HG02759 (cell line): ENCODE data around the gene SCN8A.
"Not testable (repeated sequence)": the region's sequence is repeated elsewhere in the genome, so short reads cannot be mapped to it uniquely, and the experiment has no call there.

ENCODE experiments used
- ATAC-seq: cut with Tn5 transposase; IDR thresholded peaks from one replicate; pipeline ENCODE4 v1.9.1; 2021; ENCODE audit warnings: mild to moderate bottlenecking, moderate library complexity; ENCODE audit not compliant: unreplicated experiment

The SCN8A gene

DNA sequence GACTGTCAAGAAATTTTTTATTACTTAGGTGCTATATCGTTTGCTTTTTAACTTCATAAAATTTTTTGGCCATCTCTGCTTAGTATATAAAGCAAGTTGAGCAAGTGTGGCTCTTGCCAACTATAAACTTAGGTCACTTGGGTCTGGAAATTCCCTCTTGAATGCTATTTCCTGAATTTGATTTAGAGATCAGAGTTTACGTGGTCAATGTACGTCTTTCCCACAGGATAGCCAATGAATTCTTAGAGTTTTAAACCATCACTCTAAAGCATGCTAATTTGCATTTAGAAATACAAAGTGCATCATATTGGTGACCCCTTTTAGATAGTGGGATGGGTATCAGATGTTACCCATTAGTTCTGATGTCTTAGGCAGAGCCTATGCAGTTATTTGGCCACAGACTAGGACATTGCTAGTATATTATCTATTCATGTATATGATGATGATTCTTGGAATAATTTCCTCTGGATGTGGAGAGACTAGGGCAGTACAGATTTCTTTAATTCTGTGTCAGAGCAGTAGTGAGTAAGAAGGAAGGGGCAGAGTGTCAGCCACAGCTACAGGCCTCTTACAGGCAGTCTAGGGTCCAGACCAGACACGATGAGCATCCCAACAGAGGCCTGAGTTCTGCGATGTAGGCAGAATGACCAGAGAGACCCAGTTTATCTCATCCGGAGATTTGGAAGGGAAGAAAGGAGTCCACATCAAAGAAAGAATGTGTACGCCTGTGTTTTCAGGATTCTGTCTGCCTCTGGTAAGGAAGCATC lies 30.3 kb downstream of the SCN8A start:
- no peak for ATAC-seq

- no peak for ATAC-seq
Measured at GRCh38 chr12:51622564-51622963, 31.5 kb downstream of the SCN8A start.

GRCh38 chr12:51625370-51625769 lies 34.3 kb downstream of the SCN8A start:
- ATAC-seq = no peak

GRCh38 chr12:51626115-51626514 lies 35.1 kb downstream of the SCN8A start:
- no peak for ATAC-seq

GRCh38 chr12:51626629-51627028 lies 35.6 kb downstream of the SCN8A start:
- no peak for ATAC-seq

DNA sequence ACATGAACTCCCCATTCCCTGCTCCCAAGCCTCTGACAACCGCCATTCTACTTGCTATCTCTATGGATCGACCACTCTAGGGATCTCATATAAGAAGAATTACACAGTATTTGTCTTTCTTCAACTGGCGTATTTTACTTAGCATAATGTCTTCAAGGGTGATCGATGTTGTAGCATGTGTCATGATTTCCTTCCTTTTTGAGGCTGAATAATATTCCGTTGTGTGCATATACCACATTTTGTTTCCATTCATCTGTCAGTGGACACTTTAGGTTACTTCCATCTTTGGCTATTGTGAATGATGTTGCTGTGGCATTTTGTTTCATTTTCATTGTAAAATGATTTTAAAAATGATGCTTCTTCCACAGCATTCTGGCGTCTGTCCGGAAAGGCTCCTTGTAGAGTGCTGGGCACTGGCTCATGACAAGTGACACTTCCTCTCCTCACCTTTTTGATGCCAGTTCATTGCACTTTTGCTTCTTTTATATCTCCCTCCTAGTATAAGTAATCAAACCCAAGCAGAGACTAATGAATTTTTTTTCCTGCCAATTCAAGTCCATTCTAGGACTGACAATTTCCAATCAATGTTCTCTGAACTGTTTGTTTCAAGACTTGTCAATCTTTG lies 39.3 kb downstream of the SCN8A start:
- ATAC-seq = no peak

GRCh38 chr12:51630986-51631385 lies 40.0 kb downstream of the SCN8A start:
- no peak for ATAC-seq

DNA sequence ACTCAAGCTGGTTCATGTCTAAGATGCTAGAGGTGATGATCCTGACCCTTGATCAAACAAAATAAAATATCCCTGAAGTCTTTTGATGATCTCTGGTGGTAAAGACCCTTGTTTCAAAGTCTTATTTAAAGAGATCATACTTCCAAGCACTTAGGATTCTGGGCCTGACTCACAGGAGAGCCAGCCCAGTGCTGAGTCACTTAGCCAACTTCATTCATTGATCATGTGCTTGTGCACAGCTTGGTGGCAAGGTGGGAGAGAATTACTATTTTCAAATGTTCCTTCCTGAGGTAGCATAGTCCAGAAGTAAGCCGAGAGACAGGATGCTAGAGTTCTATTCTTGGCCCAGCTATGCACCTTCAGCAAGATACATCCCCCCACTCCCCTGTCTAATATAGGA lies 40.6 kb downstream of the SCN8A start:
- no peak for ATAC-seq

- ATAC-seq = no peak
Measured at GRCh38 chr12:51632623-51633022, 41.6 kb downstream of the SCN8A start.

DNA sequence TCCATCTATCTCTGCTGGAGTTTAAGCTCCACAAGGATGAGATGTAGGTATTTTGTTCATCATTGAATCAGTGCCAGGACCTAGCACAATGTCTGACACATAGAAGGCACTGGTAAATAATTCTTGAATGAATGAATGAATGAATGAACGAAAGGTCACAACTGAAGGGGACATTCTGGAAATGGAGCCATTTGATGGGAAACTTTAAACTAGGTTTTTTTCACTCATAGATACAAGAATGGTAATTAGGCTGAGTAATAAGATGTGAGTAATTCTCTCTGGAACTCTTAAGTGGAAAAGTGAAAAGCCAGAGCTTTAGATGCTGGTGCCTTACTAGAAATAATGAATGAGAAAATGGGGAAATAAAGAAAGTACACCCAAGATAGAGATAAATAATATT lies 44.3 kb downstream of the SCN8A start:
- no peak for ATAC-seq

GRCh38 chr12:51636581-51636980 lies 45.5 kb downstream of the SCN8A start:
- no peak for ATAC-seq

GRCh38 chr12:51636986-51637385 lies 46.0 kb downstream of the SCN8A start:
- no peak for ATAC-seq

DNA sequence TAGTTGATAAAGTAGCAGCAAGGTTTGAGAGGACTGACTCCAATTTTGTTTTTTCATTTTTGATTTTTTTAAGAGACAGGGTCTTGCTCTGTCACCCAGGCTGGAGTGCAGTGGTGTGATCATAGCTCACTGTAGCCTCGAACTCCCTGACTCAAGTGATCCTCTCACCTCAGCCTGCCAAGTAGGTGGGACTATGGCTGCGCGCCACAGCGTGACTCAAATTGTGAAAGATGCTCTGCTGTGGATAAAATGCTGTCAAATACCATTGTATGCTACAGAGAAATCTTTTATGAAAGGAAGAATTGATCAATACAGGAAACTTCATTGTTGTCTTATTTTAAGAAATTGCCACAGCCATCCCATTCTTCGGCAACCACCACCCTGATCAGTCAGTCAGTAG lies 48.3 kb downstream of the SCN8A start:
- no peak for ATAC-seq

GRCh38 chr12:51642286-51642685 lies 51.3 kb downstream of the SCN8A start:
- no peak for ATAC-seq

GRCh38 chr12:51643951-51644350 lies 52.9 kb downstream of the SCN8A start:
- no peak for ATAC-seq

DNA sequence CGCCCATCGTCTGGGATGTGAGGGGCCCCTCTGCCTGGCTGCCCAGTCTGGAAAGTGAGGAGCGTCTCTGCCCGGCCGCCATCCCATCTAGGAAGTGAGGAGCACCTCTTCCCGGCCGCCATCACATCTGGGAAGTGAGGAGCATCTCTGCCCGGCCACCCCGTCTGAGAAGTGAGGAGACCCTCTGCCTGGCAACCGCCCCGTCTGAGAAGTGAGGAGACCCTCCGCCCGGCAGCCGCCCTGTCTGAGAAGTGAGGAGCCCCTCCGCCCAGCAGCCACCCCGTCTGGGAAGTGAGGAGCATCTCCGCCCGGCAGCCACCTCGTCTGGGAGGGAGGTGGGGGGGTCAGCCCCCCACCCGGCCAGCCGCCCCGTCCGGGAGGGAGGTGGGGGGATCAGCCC lies 53.7 kb downstream of the SCN8A start:
- ATAC-seq = not testable (repeated sequence)

DNA sequence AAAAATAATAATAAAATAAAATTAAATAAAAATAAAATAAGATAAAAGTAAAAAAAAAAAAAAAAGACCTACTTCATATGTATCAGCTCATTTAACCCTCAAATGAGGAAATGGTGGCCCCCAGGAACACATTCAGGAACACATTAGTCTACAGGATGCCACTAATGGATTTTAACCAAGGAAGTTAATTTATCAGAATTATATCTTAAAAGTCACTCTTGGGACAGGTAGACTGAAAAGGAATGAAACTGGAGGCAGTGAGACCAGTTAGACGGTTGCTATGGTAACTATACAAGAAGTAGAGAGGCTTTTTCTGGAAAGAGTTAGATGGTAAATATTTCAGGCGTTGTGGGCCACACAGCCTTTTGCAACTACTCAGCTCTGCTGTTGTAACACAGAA lies 54.9 kb downstream of the SCN8A start:
- ATAC-seq = no peak

DNA sequence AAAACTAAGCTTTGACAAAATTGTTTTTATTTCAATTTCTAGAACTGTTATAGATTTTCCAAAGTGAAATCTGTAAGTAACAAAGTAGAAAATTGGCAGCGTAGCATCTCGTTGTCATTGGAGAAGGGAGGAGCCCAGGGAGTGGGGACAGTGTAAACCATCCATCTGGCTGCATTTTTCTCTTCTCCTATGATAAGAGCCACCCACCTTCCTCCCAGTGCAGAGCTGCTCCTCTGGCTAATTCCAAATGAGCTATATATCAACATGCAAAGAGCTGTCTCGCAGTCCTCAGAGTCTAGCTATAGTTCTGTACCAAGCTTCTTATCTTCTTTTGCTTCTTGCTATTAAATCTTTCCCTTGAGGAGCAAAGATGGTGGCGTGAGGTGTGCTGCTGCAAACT lies 56.6 kb downstream of the SCN8A start:
- ATAC-seq = no peak

GRCh38 chr12:51653431-51653830 lies 62.4 kb downstream of the SCN8A start:
- no peak for ATAC-seq

DNA sequence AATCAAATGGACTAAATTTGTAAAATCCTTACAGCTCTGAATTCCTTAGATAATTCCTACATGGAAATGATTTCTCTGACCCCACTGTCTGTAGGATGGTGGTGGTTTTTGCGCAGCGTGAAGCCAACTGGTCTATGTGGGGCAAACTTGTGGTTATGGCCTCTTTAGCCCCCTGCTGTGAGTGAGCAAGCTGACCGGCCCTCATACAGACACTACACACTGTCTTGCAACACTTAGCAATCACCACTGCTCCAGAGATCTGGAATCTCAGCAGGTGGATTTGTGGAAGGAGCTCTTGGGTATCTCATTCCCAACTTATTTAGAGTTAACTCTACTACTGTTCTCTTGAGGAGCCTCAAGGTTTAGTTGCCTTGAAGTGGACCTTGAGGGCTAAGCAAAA lies 70.2 kb downstream of the SCN8A start:
- no peak for ATAC-seq

- ATAC-seq = no peak
Measured at GRCh38 chr12:51661836-51662235, 70.8 kb downstream of the SCN8A start.

- no peak for ATAC-seq
Measured at GRCh38 chr12:51662728-51663154, 71.7 kb downstream of the SCN8A start.

DNA sequence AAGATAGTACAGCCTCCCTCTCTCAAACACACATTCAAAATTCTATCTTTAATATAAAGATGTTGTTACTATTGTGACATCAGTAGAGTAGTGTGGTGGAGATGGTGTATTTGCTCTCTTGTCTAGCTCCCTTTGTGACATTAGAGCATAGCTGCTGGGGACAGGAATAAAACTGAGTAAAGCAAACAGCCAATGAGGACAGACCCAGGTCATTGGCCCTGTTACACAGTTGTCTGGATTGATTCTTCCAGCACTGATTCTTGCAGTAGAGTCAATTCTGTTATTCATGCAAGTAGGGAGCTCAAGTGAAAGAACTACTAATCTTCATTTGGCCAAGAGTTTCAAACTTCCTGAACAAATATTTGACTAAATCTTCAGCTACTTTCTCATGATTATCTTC lies 72.4 kb downstream of the SCN8A start:
- no peak for ATAC-seq
